Activated naive CD4-positive, alpha-beta T cell treated with anti-CD3 and anti-CD28 coated beads for 36 hours (primary cell): ENCODE data around the gene GRIPAP1. TPM values are rescaled to one million over a fixed set of nuclear protein-coding genes. Genes with fewer than 3 reads are reported as not detected.

Experiments
- CTCF ChIA-PET: fragments of 350-600 bp; sonication (Branson Sonifier 250); formaldehyde crosslinking; loops from one replicate; lab custom pipeline; 2021; ENCODE audit warnings: antibody characterized with exemption; lab: Charles Lee
- DNase-seq: peaks from one replicate; pipeline ENCODE4 v3.0.0-alpha.2; 2020
- H3K27ac Mint-ChIP-seq: one replicate; pipeline ENCODE4 v1.8.0; 2021; ENCODE audit warnings: mild to moderate bottlenecking, mixed read lengths
- H3K27me3 Mint-ChIP-seq: one replicate; pipeline ENCODE4 v1.8.0; 2021; ENCODE audit warnings: low read depth, mixed read lengths
- H3K36me3 Mint-ChIP-seq: one replicate; pipeline ENCODE4 v1.8.0; 2021; ENCODE audit warnings: low read depth, mixed read lengths
- H3K4me1 Mint-ChIP-seq: one replicate; pipeline ENCODE4 v1.8.0; 2021; ENCODE audit warnings: low read depth, mixed read lengths
- H3K4me3 Mint-ChIP-seq: one replicate; pipeline ENCODE4 v1.8.0; 2021; ENCODE audit warnings: mild to moderate bottlenecking, moderate library complexity, mixed read lengths
- H3K9me3 Mint-ChIP-seq: one replicate; pipeline ENCODE4 v1.8.0; 2021; ENCODE audit warnings: mixed read lengths
- intact Hi-C: fragments of 100-400 bp; cut with micrococcal nuclease; formaldehyde crosslinking; loops from one replicate; pipeline ENCODE4 v1.15.1; 2023
- total RNA-seq, 2 experiments: library from RNA; stranded (reverse); gene quantifications; one replicate each; pipeline ENCODE4 v1.2.3, GENCODE V29; 2021

GRIPAP1 gene
- total RNA-seq, 2 experiments from 2014 or later: 64.8 to 73.1 TPM

GRCh38 chrX:48935301-48935670 is 66.8 kb downstream of the GRIPAP1 start:
- Mint-ChIP-seq H3K4me1 (peaks cover 68% of the 10 kb centered on the region), H3K36me3 (peaks cover 46% of the 10 kb centered on the region), H3K9me3 (no peaks in the 10 kb centered on the region), H3K27ac (peak overlapping the region; percentile 100), H3K27me3 (no peaks in the 10 kb centered on the region), H3K4me3 (peak overlapping the region; percentile 77)
- CTCF ChIA-PET: interaction anchor here (0.9 kb wide), 1 partner anchor 15 kb away, joined by 4 read pairs; no protein-coding TSS in a partner anchor
- intact Hi-C loops: loop anchor here (10.0 kb wide), 1 partner anchor 330 kb away; the partner anchor contains the start of genes FOXP3 and PPP1R3F
- DNase-seq: no peak

- peak; percentile 57 for DNase-seq
- Mint-ChIP-seq H3K27me3 (no peaks in the 10 kb centered on the region), H3K9me3 (no peaks in the 10 kb centered on the region), H3K4me3 (peak overlapping the region; percentile 77), H3K4me1 (peaks cover 65% of the 10 kb centered on the region), H3K36me3 (peaks cover 45% of the 10 kb centered on the region), H3K27ac (peak overlapping the region; percentile 100)
- CTCF ChIA-PET: interaction anchor here (0.9 kb wide), 1 partner anchor 14 kb away, joined by 4 read pairs; no protein-coding TSS in a partner anchor
- intact Hi-C loops: loop anchor here (5.0 to 10.0 kb wide), 2 partner anchors 330 to 943 kb away; partner anchors contain the start of genes FOXP3, PPP1R3F and USP27X
Observed at GRCh38 chrX:48934581-48935300, 67.3 kb downstream of the GRIPAP1 start.

DNA sequence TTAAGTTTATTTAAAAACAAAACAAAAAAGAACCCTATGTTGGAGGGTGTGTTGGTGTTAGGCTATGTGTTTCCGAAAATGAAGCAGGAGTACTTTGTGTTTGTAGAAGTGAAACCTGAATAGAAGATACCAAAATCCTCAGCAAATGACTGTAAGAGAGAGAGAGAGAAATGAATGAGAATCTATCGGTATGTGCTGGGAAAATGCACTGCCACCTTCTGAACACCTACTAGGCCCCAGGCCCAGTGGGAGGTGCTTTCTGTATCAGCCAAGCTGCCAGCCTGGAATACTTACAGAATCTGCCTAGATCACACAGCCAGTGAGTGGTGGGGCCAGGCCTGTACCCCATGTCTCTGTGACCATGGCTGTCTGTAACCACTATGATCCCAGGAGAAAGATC is 68.3 kb downstream of the GRIPAP1 start:
- intact Hi-C loops: loop anchor here (5.0 to 10.0 kb wide), 2 partner anchors 331 to 944 kb away; partner anchors contain the start of genes FOXP3, PPP1R3F and USP27X
- peaks cover 55% of the 10 kb centered on the region for H3K4me1 Mint-ChIP-seq
- DNase-seq: peak; percentile 74
- no peaks in the 10 kb centered on the region for H3K9me3 Mint-ChIP-seq
- peak overlapping the region; percentile 100 for H3K27ac Mint-ChIP-seq
- no peaks in the 10 kb centered on the region for H3K27me3 Mint-ChIP-seq
- H3K4me3 Mint-ChIP-seq: peak overlapping the region; percentile 77
- CTCF ChIA-PET: no interaction called here
- H3K36me3 Mint-ChIP-seq: peaks cover 43% of the 10 kb centered on the region

DNA sequence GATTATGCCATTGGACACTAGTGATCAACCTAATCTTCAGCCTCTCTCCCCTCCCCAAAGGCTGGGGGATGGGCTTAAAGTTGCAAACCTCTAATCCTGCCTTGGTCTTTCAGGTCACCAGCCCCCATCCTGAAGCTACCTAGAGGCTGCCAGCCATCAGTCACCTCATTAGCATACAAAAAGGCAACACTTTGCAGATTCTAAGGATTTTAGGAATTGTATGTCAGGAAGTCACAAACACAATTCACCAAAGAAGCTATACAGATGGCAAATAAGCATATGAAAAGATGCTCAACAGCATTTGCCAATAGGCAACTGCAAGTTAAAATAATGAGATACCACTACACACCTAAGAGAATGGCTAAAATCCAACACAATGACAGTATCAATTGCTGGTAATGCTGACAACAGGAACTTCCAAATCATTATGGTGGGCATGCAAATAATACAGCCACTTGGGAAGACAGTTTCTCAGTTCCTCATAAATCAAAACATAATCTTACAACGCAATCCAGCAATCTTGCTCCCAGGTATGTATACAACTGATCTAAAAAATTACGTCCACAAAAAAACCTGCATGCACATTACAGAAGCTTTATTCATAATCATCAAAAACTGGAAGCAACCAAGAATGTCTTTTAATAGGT is 74.2 kb downstream of the GRIPAP1 start:
- no peak for DNase-seq
- peak overlapping the region; percentile 50 for H3K27ac Mint-ChIP-seq
- peaks cover 36% of the 10 kb centered on the region for H3K4me1 Mint-ChIP-seq
- intact Hi-C loops: no loop called here
- no peaks in the 10 kb centered on the region for H3K9me3 Mint-ChIP-seq
- no peaks in the 10 kb centered on the region for H3K27me3 Mint-ChIP-seq
- H3K4me3 Mint-ChIP-seq: no peak overlapping the region
- CTCF ChIA-PET: interaction anchor here (1.2 to 1.4 kb wide), 2 partner anchors 11 to 44 kb away, joined by 3 to 5 read pairs; partner anchors contain the start of gene KCND1
- peaks cover 25% of the 10 kb centered on the region for H3K36me3 Mint-ChIP-seq

GRCh38 chrX:48927123-48927522 is 74.9 kb downstream of the GRIPAP1 start:
- CTCF ChIA-PET: interaction anchor here (1.2 to 1.4 kb wide), 2 partner anchors 11 to 45 kb away, joined by 3 to 5 read pairs; partner anchors contain the start of gene KCND1
- H3K36me3 Mint-ChIP-seq: peaks cover 26% of the 10 kb centered on the region
- no peak overlapping the region for H3K27ac Mint-ChIP-seq

GRCh38 chrX:48924270-48924669 is 77.8 kb downstream of the GRIPAP1 start:
- Mint-ChIP-seq H3K36me3 (peaks cover 33% of the 10 kb centered on the region), H3K4me3 (peak overlapping the region; percentile 2), H3K9me3 (no peaks in the 10 kb centered on the region), H3K27ac (peak overlapping the region; percentile 80), H3K4me1 (peaks cover 53% of the 10 kb centered on the region), H3K27me3 (no peaks in the 10 kb centered on the region)
- CTCF ChIA-PET: no interaction called here
- intact Hi-C loops: no loop called here
- peak; percentile 17 for DNase-seq

More at GRCh38 chrX:48927123-48927522, 74.9 kb downstream of the GRIPAP1 start:
- peaks cover 39% of the 10 kb centered on the region for H3K4me1 Mint-ChIP-seq
- H3K27me3 Mint-ChIP-seq: no peaks in the 10 kb centered on the region
- no peak for DNase-seq
- intact Hi-C loops: no loop called here
- no peaks in the 10 kb centered on the region for H3K9me3 Mint-ChIP-seq
- no peak overlapping the region for H3K4me3 Mint-ChIP-seq

DNA sequence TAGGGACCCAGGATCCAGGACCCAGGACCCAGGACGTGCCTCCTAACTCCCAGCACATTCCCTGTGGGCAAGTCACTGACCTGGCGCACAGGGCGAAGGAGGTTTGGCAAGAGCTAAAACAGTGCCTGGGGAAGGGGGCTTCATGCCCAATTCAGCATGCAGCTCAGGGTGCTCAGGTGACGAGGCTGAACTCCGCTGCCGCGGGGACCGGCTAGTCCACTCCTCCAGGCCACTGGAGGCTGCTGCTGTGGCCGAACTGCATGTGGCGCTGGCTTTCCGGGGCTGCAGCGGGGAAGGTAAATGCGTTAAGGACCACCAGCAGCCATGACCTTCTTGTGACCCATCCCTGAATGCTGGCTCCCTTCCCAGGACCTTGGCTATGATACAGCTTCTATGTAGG is 78.3 kb downstream of the GRIPAP1 start:
- intact Hi-C loops: no loop called here
- H3K4me1 Mint-ChIP-seq: peaks cover 53% of the 10 kb centered on the region
- no peaks in the 10 kb centered on the region for H3K9me3 Mint-ChIP-seq
- H3K27ac Mint-ChIP-seq: peak overlapping the region; percentile 80
- peaks cover 35% of the 10 kb centered on the region for H3K36me3 Mint-ChIP-seq
- no peaks in the 10 kb centered on the region for H3K27me3 Mint-ChIP-seq
- CTCF ChIA-PET: no interaction called here
- no peak overlapping the region for H3K4me3 Mint-ChIP-seq
- DNase-seq: no peak

Other genes starting within 250 kb of the GRIPAP1 start
- not detected for gene GLOD5, start 240.5 kb downstream of the GRIPAP1 start, total RNA-seq
- not detected for gene GATA1, start 215.7 kb downstream of the GRIPAP1 start, total RNA-seq
- gene HDAC6, start 200.2 kb downstream of the GRIPAP1 start, total RNA-seq: 10 to 100 TPM; 91.1 to 99.4 TPM
- not detected for gene ERAS, start 175.8 kb downstream of the GRIPAP1 start, total RNA-seq
- 1 to 10 TPM; 1.7 to 1.9 TPM for gene PCSK1N, start 166.7 kb downstream of the GRIPAP1 start, total RNA-seq
- gene TIMM17B, start 104.5 kb downstream of the GRIPAP1 start, total RNA-seq: 10 to 100 TPM; 88.0 to 94.9 TPM
- 10 to 100 TPM; 86.8 to 94.5 TPM for gene PQBP1, start 104.3 kb downstream of the GRIPAP1 start, total RNA-seq
- gene SLC35A2, start 90.6 kb downstream of the GRIPAP1 start, total RNA-seq: 10 to 100 TPM; 23.9 to 26.7 TPM
- gene PIM2, start 83.2 kb downstream of the GRIPAP1 start, total RNA-seq: 100 to 1,000 TPM; 634 to 648 TPM
- 10 to 100 TPM; 69.1 to 70.5 TPM for gene OTUD5, start 44.7 kb downstream of the GRIPAP1 start, total RNA-seq
- gene KCND1, start 30.4 kb downstream of the GRIPAP1 start, total RNA-seq: 1 to 10 TPM; 2.1 to 2.7 TPM
- 10 to 100 TPM; 34.7 to 35.5 TPM for gene TFE3, start 41.1 kb upstream of the GRIPAP1 start, total RNA-seq
- gene CCDC120, start 56.7 kb upstream of the GRIPAP1 start, total RNA-seq: 1 to 10 TPM; 2.1 to 2.2 TPM
- gene PRAF2, start 71.7 kb upstream of the GRIPAP1 start, total RNA-seq: 10 to 100 TPM; 14.5 to 14.8 TPM
- 10 to 100 TPM; 17.9 to 22.5 TPM for gene WDR45, start 77.6 kb upstream of the GRIPAP1 start, total RNA-seq
- gene GPKOW, start 121.5 kb upstream of the GRIPAP1 start, total RNA-seq: 10 to 100 TPM; 18.6 to 19.9 TPM
- under 1 TPM; 0.25 to 0.26 TPM for gene MAGIX, start 160.5 kb upstream of the GRIPAP1 start, total RNA-seq
- gene PLP2, start 169.6 kb upstream of the GRIPAP1 start, total RNA-seq: 100 to 1,000 TPM; 143 to 145 TPM
- 1 to 10 TPM; 9.2 to 9.3 TPM for gene PRICKLE3, start 184.1 kb upstream of the GRIPAP1 start, total RNA-seq
- 1 to 10 TPM; 2.5 to 2.6 TPM for gene SYP, start 197.9 kb upstream of the GRIPAP1 start, total RNA-seq
- 1 to 10 TPM in 1 of 2 experiments, under 1 TPM in 1; 0.62 to 1.0 TPM for gene CACNA1F, start 231.1 kb upstream of the GRIPAP1 start, total RNA-seq
- gene CCDC22, start 233.2 kb upstream of the GRIPAP1 start, total RNA-seq: 10 to 100 TPM; 16.4 to 18.5 TPM